HCT116 (cell line): ENCODE data around the gene SLC30A7. TPM values are rescaled to one million over a fixed set of nuclear protein-coding genes. Genes with fewer than 3 reads are reported as not detected.

Source experiments
- ATAC-seq: fragments of 200-7000 bp; cut with Tn5 transposase; 2 replicates; pipeline ENCODE4 v1.9.1; 2020; ENCODE audit warnings: mild to moderate bottlenecking, moderate library complexity
- BruUV-seq: library from RNA; stranded (reverse); fragments of 400-500 nt; replicated peaks from 2 replicates; lab custom pipeline; 2021; lab: Mats Ljungman, UMichigan
- CTCF ChIA-PET: fragments of 300-600 bp; sonication (Branson Sonifier 250); formaldehyde crosslinking; loops from one replicate; lab custom pipeline; 2021; ENCODE audit warnings: antibody characterized with exemption; lab: Charles Lee
- POLR2A ChIA-PET: fragments of 300-600, 350-600 bp; sonication (Branson Sonifier 250); formaldehyde crosslinking; loops from one replicate; lab custom pipeline; 2021; ENCODE audit warnings: antibody characterized with exemption; lab: Charles Lee
- RAD21 ChIA-PET, 2 experiments: fragments of 300-600 bp; sonication (Branson Sonifier 250); formaldehyde crosslinking; loops; one replicate each; lab custom pipeline; 2023; ENCODE audit warnings: low total read pairs in 2 of 2; ENCODE audit not compliant: uncharacterized antibody in 2 of 2, unreplicated experiment in 2 of 2, low non-redundant PET in 1 of 2; lab: Charles Lee
- DNase-seq: peaks from one replicate; pipeline ENCODE4 v3.0.0-alpha.2; 2010; ENCODE audit warnings: low read depth, low spot score
- H2AFZ ChIP-seq: fragments of 200-600 bp; shearing (Covaris generic), sonication (generic); 2 replicates; pipeline ENCODE4 v1.6.1; 2017; ENCODE audit warnings: low read depth, mixed run types, mixed read lengths, antibody characterized with exemption, low read length; ENCODE audit not compliant: poor library complexity, severe bottlenecking
- H3K27ac ChIP-seq: 2 replicates; pipeline ENCODE4 v1.5.1; 2012; ENCODE audit warnings: low read depth, low read length
- H3K27me3 ChIP-seq: fragments of 200-600 bp; sonication (generic); 2 replicates; pipeline ENCODE4 v1.6.1; 2016; ENCODE audit warnings: mixed run types, low read length, mixed read lengths; ENCODE audit not compliant: insufficient read depth
- H3K36me3 ChIP-seq, 2 experiments: fragments of 200-500 bp in 1 of 2; fragments of 200-600 bp in 1 of 2; sonication (Bioruptor generic) in 1 of 2; sonication (generic) in 1 of 2; 2 replicates each; pipeline versions ENCODE4 v1.5.1 to v1.6.1; 2014 to 2016; ENCODE audit warnings: low read length in 2 of 2, inconsistent platforms in 1 of 2, mixed read lengths in 1 of 2, mixed run types in 1 of 2; ENCODE audit not compliant: insufficient read depth in 2 of 2, control insufficient read depth in 1 of 2
- H3K4me1 ChIP-seq, 2 experiments: fragments of 200-600 bp in 1 of 2; sonication (generic) in 1 of 2; 2 replicates each; pipeline versions ENCODE4 v1.5.1 to v1.6.1; 2012 to 2017; ENCODE audit warnings: low read length in 2 of 2, inconsistent platforms in 1 of 2, mild to moderate bottlenecking in 1 of 2, mixed read lengths in 1 of 2, mixed run types in 1 of 2, moderate library complexity in 1 of 2; ENCODE audit not compliant: insufficient read depth in 2 of 2, control insufficient read depth in 1 of 2
- H3K4me2 ChIP-seq: fragments of 200-600 bp; sonication (generic); 2 replicates; pipeline ENCODE4 v1.6.1; 2017; ENCODE audit warnings: mixed run types, low read length, mixed read lengths
- H3K4me3 ChIP-seq, 2 experiments: fragments of 200-600 bp in 1 of 2; sonication (generic) in 1 of 2; replicated peaks in 1 of 2; 2 replicates each; pipeline ENCODE4 v1.5.1; 2011 to 2016; ENCODE audit warnings: low read length in 2 of 2, control low read depth in 1 of 2, low read depth in 1 of 2, mild to moderate bottlenecking in 1 of 2, mixed read lengths in 1 of 2, mixed run types in 1 of 2
- H3K79me2 ChIP-seq: fragments of 200-600 bp; sonication (generic); 2 replicates; pipeline ENCODE4 v1.6.1; 2017; ENCODE audit warnings: mild to moderate bottlenecking, mixed run types, low read length, moderate library complexity, mixed read lengths; ENCODE audit not compliant: insufficient read depth
- H3K9ac ChIP-seq: fragments of 200-600 bp; sonication (generic); 2 replicates; pipeline ENCODE4 v1.6.1; 2016; ENCODE audit warnings: low read length, mixed read lengths
- H3K9me2 ChIP-seq: fragments of 200-600 bp; sonication (generic), shearing (Covaris generic); 2 replicates; pipeline ENCODE4 v1.6.1; 2017; ENCODE audit warnings: mixed run types, mild to moderate bottlenecking, moderate library complexity; ENCODE audit not compliant: insufficient read depth
- H3K9me3 ChIP-seq, 2 experiments: fragments of 200-500 bp in 1 of 2; fragments of 200-600 bp in 1 of 2; sonication (Bioruptor generic) in 1 of 2; sonication (generic) in 1 of 2; 2 replicates each; pipeline ENCODE4 v1.6.1; 2014 to 2017; ENCODE audit warnings: low read length in 2 of 2, mixed read lengths in 2 of 2, inconsistent platforms in 1 of 2, low read depth in 1 of 2, mild to moderate bottlenecking in 1 of 2, mixed run types in 1 of 2, moderate library complexity in 1 of 2; ENCODE audit not compliant: control insufficient read depth in 1 of 2, insufficient read depth in 1 of 2
- H4K20me1 ChIP-seq: fragments of 200-600 bp; sonication (generic), shearing (Covaris generic); 2 replicates; pipeline ENCODE4 v1.6.1; 2017; ENCODE audit warnings: mixed run types, mild to moderate bottlenecking, moderate library complexity; ENCODE audit not compliant: insufficient read depth
- CEBPB ChIP-seq: IDR thresholded peaks from 2 replicates; pipeline ENCODE4 v1.6.1; 2012; ENCODE audit warnings: low read depth
- EGR1 ChIP-seq: IDR thresholded peaks from 2 replicates; pipeline ENCODE4 v1.6.1; 2012; ENCODE audit warnings: low read depth
- FOSL1 ChIP-seq: IDR thresholded peaks from 2 replicates; pipeline ENCODE4 v1.6.1; 2012; ENCODE audit warnings: low read depth
- JUND ChIP-seq: IDR thresholded peaks from 2 replicates; pipeline ENCODE4 v1.6.1; 2012
- MAX ChIP-seq: IDR thresholded peaks from 2 replicates; pipeline ENCODE4 v1.6.1; 2012
- SIN3A ChIP-seq: IDR thresholded peaks from 2 replicates; pipeline ENCODE4 v1.6.1; 2012; ENCODE audit warnings: low read depth
- TCF7L2 ChIP-seq: IDR thresholded peaks from 2 replicates; pipeline ENCODE4 v1.7.0; 2011; ENCODE audit warnings: borderline replicate concordance, inconsistent platforms; ENCODE audit not compliant: insufficient read depth, insufficient read length; ENCODE audit errors: extremely low read depth
- YY1 ChIP-seq: IDR thresholded peaks from 2 replicates; pipeline ENCODE4 v1.6.1; 2011; ENCODE audit warnings: low read length, low read depth, moderate library complexity, mild to moderate bottlenecking; ENCODE audit not compliant: insufficient replicate concordance; ENCODE audit errors: extremely low read depth
- ZNF274 ChIP-seq: fragments of 200-500 bp; sonication (Bioruptor generic); IDR thresholded peaks from 2 replicates; pipeline ENCODE4 v1.6.1; 2014; ENCODE audit warnings: mild to moderate bottlenecking, low read depth, low read length, inconsistent platforms
- intact Hi-C: fragments of 100-400 bp; cut with micrococcal nuclease; formaldehyde crosslinking; loops from 2 replicates; pipeline ENCODE4 v1.10.0; 2022
- total RNA-seq: library from RNA; stranded (reverse); gene quantifications from one replicate; pipeline ENCODE4 v1.2.1, GENCODE V29; 2021; ENCODE audit not compliant: unreplicated experiment
- TF ChIP-seq, protein P1 (sequence below): IDR thresholded peaks from 2 replicates; pipeline ENCODE4 v1.6.1; 2012; ENCODE audit warnings: low read depth

The SLC30A7 gene
- total RNA-seq, 1 experiment from 2014 or later = 23.3 TPM

- TF ChIP-seq, protein P1, sequence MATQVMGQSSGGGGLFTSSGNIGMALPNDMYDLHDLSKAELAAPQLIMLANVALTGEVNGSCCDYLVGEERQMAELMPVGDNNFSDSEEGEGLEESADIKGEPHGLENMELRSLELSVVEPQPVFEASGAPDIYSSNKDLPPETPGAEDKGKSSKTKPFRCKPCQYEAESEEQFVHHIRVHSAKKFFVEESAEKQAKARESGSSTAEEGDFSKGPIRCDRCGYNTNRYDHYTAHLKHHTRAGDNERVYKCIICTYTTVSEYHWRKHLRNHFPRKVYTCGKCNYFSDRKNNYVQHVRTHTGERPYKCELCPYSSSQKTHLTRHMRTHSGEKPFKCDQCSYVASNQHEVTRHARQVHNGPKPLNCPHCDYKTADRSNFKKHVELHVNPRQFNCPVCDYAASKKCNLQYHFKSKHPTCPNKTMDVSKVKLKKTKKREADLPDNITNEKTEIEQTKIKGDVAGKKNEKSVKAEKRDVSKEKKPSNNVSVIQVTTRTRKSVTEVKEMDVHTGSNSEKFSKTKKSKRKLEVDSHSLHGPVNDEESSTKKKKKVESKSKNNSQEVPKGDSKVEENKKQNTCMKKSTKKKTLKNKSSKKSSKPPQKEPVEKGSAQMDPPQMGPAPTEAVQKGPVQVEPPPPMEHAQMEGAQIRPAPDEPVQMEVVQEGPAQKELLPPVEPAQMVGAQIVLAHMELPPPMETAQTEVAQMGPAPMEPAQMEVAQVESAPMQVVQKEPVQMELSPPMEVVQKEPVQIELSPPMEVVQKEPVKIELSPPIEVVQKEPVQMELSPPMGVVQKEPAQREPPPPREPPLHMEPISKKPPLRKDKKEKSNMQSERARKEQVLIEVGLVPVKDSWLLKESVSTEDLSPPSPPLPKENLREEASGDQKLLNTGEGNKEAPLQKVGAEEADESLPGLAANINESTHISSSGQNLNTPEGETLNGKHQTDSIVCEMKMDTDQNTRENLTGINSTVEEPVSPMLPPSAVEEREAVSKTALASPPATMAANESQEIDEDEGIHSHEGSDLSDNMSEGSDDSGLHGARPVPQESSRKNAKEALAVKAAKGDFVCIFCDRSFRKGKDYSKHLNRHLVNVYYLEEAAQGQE = no peak
- TF ChIP-seq FOSL1 = no peak
Measured at GRCh38 chr1:100861379-100861778, 34.5 kb upstream of the SLC30A7 start (continued).

DNA sequence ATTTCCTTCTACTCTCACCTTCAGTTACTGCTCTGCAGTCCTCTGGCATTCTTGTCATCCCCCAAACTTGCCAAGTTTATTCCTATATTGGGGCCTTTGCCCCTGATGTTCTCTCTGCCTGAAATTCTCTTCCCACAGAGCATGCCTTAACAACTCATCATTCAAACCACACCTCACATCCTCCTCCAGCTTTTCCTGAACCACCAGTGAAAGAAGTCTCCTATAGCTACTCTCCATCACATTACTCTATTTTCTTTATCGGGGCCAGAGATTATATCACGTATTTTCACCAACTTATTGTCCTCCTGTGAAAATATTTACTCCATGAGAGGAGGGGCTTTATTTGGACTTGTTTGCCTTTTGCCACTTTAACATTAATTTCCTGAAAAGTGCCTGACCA lies 33.3 kb upstream of the SLC30A7 start:
- Histone ChIP-seq H3K4me1 (peaks cover 2 to 6% of the 10 kb centered on the region in 2 experiments; a peak in 2 of 4 replicates), H4K20me1 (no peaks in the 10 kb centered on the region), H3K27ac (no peak overlapping the region), H2AFZ (no peak overlapping the region), H3K9me3 (no peaks in the 10 kb centered on the region), H3K27me3 (no peaks in the 10 kb centered on the region), H3K36me3 (no peaks in the 10 kb centered on the region), H3K4me2 (no peak overlapping the region), H3K4me3 (no peak overlapping the region), H3K79me2 (no peaks in the 10 kb centered on the region), H3K9me2 (no peaks in the 10 kb centered on the region), H3K9ac (no peak overlapping the region)
- intact Hi-C loops = no loop called here
- no peak for TF ChIP-seq YY1
- no peak for TF ChIP-seq CEBPB
- TF ChIP-seq ZNF274 = no peak
- TF ChIP-seq SIN3A = no peak
- TF ChIP-seq MAX = no peak
- TF ChIP-seq TCF7L2 = no peak
- no peak for TF ChIP-seq EGR1
- TF ChIP-seq FOSL1 = no peak
- TF ChIP-seq JUND = no peak
- POLR2A ChIA-PET = no interaction called here
- CTCF ChIA-PET = no interaction called here
- BruUV-seq = no TSS peak
- ATAC-seq = no peak
- RAD21 ChIA-PET = no interaction called here
- no peak for DNase-seq
